Midbrain (tissue), 1 donor: ENCODE results near the gene ZNF182.
"Not testable (repeated sequence)": the region's sequence is repeated elsewhere in the genome, so short reads cannot be mapped to it uniquely, and the experiment has no call there.

Experiments
- DNase-seq: peaks from one replicate; lab custom pipeline; 2025; lab: John Stamatoyannopoulos, UW

Gene ZNF182

DNA sequence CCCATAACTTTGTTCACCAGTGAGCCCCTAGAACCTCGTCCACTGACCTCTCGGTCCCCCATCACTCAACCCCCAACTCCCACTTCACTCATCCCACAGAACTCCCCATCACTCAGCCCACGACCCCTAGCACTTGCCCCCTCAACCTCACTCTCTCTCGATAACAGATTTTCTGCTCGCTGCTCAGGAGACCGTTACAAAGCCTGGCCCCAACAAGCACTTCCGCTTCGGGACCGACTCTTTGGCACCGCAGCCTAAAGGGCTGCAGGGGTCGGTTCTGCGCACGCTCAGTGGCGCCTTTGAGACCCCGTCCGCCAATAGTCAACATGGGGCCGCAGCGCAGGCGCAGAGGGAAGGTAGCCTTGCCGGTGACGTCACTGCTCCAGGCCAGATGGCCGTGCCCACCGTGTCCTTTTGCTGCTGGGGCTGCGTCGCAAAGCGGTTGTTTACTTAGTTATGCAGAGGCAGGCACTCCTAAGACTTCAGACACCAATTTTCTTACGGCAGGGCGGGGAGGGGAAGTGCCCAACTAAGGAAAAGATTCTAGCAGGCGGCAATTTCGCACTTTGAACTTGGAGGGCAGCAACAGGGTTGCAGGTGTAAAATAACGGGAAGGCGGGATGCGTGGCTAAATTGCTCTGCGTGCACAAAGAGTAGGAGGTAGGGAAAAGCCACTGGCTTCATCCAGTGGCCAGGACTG lies at the start of gene ZNF182:
Gene ZNF182 (minus strand): TSS at position 232 of the 700 bp plus-strand sequence. CDS start 1,380 bp downstream, outside the sequence.
- DNase-seq: peak; percentile 80

DNA sequence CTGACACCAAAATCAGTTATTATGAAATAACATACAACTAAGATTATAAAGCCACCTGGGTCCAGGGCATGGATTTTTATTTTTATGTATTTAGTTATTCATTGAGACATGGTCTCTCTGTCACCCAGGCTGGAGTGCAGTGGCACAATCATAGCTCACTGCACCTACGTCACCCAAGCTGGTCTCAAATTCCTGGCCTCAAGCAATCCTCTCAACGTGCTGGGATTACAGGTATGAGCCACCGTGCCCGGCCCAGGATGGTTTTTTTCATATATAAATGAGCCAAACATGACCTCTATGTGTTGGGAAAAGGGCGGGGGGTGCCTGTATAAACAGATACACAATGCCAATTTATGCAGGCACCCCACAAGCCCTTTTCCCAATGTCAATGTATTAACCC lies 43.1 kb upstream of the ZNF182 start:
- no peak for DNase-seq

DNA sequence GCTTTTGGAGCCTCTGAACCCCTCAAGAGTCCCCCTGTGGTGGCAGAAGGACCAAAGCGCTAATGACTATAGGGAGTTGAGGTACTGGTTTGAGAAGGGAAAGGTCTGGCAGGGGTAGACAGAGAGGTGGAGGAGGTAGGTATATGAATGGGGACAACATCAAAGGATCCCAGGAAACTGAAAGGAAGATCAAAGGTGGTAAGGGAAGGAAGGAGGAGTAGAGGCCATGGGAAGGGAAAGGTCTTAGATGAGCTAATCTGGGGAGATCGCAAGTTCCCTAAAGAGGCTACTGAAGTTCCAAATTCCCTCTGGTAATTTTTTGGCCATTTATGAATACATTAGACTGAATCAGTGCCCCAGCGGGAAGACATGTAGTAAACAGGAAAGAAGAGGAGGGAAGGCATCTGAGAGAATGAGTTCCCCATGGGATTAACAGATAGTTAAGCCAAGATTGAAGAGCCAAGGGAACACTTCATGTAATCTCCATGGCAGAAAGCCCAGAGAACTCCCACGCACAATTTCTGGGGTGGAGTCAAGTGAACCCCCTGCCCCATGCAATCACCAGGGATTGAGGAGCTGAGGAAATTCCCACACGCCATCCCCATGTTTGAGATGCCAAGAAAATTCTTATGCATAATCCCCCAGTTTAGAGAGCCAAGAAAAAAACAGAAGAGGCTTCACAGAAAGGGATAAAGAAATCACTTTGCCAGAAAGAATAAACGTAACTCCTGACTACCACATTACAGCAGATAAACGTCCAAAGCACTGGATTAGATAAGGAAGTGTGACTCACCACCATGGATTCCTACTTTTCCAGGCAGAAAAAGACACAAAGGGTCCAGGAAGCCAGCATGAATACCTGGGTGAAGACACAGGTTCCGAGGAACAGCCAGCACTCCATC lies 41.9 kb upstream of the ZNF182 start:
- no peak for DNase-seq

DNA sequence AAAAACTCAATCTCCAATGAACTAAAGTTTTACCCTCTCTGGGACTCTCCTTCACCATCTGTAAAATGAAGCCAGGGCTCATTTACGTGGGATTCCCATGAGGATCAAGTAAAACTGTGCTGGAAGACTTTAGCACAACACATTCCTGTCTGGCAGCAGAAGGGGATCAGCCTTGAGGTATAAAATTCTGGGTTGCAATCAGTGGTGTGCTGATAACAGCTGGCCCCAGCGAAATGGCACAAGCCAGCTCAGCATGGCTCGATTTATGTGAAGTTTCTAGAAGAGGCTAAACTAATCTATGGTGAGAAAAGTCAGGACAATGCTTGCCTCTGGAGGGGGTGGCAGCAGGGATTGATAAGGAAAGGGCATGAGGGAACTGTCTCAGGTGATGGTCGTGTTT lies 39.3 kb upstream of the ZNF182 start:
- no peak for DNase-seq

DNA sequence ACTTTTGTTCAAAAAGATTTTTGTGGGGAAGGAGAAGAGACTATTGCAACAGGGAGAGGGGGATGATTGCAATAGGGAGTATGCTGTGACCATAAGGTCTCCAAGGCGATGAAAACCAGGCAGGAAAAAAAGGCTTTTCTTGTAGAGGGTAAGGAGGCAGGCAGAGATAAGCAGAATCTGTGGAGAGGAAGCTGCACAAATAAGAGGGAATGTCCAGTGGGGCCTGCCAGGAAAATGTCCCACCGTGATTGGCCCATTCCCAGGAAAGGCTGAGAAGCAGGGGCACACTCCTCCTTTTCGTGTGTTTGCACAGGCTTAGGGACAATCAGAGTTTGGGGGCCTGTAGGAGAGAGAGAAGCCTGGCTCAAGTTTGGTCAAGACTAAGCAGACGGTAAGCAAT lies 32.1 kb upstream of the ZNF182 start:
- no peak for DNase-seq

DNA sequence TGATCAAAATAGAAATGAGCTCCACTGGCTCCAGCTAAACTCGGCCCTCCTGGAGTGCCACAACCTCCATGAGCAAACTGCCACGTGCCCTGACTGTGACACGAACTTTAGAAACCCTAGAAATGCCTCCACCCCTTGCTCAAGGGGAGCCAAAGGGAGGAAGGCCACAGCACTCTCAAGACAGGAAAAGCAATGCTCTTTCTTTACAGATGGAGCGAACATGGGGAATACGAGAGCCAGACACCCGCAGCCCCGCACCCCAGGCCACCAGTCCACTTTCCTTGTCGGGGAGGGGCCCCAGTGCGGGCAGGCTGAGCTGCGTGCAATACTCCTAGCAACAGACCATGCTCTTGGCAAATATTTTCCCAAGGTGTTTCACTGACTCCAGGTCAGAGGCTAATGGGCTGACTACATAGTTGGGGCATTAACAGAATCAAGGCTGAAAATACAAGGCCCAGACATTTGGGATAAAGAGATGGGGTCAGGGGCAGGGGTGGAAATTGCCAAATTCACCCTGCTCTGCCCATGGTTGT lies 26.9 kb upstream of the ZNF182 start:
- not testable (repeated sequence) for DNase-seq

DNA sequence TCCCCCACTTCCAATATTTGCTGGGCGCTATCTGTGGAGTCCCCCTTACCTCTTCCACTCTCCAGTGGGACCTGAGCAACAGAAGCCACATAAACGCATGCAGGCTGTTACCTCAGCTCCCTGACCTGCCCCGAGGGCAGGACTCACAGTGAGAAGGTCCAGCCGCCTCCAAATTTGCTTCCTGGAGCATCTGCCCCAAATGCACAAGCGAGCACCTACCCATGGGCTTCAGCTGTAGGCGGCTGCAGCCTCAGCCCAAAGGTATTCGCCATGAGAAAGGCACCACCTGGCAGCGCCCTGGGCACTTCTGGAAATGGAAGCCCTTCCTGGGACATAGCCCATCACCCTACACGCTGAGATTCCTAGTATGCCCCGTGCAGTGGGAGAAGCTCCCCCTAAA lies 26.4 kb upstream of the ZNF182 start:
- DNase-seq: no peak

DNA sequence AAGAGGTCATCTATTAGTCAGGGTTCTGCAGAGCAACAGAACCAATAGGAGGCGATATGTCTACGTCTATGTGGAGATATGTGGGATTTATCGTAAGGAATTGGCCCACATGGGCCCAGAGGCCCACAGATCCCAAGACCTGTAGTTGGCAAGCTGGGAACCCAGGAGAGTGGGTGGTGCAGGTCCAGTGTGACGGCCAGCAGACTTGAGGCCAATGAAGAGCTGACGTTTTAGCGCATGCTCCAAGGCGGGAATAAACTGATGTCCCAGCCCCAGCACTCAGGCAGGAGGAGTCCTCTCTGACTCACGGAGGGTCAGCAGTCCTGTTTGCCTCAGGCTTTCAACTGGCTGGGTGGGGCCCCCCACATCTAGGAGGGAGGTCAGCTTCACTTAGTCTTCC lies 24.3 kb upstream of the ZNF182 start:
- no peak for DNase-seq

DNA sequence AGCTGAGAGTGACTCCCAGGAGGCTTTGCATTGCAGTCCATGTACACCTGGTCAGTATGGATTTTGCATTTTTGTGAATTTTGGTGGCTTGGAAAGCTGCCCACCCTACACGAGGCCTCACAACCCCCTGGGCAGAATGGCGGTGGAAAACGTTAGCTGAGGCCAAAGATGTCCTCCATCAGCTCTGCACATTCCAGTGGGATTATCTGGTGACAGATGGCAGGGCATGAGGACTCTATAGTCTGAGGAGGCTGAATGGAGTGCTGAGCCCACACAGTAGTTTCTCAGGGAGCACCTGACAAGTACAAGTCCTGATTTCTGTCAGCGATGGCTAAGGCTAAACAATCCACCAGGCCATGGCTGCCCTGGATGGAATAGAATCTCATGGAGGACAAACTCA lies 23.8 kb upstream of the ZNF182 start:
- not testable (repeated sequence) for DNase-seq

DNA sequence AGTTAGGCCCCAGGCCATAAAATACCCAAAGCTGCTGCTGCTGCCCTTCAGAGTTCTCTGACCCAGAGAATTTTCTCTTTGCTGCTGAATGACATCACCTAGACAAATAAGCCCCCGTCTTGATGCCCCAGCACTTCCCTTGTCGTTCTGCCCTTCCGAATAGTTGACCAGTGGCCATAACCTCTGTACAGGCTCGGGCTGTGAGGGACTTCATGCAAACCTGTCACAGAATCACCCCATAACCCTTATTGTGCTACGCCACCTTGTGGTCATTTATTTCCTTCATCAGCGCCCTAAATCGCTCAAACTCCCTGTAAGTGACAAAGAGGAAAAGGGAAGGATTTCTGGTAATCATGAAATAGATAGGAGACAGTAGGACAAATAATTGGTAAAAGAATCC lies 21.8 kb upstream of the ZNF182 start:
- DNase-seq: peak; percentile 69

DNA sequence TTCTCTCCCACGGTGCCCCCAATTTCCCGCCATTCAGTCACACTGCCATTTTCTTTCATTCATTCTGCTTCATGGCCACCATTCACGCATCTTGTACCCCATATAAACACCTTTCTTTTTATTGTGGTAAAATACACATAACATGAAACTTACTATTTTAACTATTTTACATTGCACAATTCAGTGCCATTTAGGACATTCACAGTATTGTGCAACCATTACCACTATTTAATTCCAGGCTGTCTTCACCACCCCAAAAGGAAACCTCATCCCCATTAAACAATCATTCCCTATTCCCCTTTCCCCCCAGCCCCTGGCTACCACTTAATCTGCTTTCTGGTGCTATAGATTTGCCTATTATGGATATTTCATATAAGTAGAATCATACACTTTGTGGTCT lies 18.9 kb upstream of the ZNF182 start:
- DNase-seq: no peak

DNA sequence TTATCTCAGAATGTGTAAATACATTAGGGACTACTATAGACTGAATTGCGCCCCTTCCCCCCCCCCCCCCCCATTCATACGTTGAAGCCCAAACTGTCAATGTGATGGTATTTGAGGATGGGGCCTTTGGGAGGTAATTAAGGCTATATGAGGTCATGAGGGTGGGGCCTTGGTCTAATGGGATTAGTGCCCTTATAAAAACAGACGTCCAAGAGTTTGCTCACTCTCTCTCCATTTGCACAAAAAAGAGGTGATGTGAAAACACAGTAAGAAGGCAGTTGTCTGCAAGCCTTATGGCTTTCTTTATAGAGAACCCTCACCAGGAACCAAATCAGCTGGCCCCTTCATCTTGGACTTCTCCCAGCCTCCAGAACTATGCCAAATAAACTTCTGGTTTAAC lies 18.3 kb upstream of the ZNF182 start:
- no peak for DNase-seq

DNA sequence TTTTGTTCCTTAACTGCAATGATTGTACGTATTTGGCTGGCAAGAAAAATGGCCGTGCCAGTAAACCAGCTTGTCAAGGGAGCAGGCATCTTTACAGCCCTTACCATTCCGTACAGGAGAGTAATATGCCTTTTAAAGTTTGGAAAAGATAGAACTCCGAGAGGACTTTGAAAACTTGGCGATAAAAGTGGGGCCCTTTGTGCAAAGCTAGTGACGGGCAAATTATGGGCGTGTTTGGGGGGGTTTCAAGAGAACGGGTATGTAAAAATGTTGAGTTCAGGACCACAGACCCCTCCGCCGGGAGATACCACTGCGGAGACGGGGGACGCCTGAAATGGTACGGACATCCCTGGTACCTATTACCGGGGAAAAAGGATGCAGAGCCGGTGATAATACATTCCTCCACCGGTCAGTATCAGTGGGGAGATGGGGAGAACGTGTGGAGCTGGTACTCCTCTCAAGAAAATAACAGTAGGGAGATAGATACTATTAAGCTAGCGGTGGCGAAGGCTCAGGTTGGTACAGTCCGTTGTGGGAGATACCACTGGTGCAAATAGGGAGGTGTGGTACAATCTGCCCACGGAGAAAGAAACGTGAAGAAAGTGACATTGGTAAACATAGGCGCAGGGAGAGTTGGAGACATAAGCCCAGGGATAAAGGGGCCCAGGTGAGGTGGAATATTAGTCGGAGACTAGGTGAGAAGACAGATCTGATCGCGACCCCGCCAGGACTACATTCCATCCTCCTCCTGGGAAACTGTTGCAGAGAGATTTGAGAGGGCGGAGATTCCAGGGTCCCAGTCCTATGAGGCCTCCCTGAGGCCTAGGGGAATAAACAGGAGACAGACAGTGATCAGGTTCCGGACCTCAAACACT lies 17.5 kb upstream of the ZNF182 start:
- peak; percentile 83 for DNase-seq

DNA sequence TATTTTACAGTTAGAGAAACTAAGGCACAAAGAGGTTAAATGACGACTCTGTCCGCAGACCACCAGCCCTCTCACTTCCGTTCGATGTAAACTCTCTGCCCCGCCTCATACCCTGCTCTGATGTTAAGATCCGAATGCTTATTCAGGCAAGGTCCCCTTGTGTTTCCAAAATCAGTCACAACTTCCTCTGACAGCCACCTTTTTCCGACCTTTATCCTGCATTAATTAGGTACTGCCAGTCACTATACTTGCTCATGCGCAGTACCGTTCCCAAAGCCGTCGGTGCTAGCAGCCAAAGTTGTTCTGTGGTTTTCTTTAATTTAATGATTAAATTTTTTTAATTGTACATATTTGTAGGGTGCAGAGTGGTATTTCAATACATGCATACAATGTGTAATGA lies 16.7 kb upstream of the ZNF182 start:
- DNase-seq: not testable (repeated sequence)

DNA sequence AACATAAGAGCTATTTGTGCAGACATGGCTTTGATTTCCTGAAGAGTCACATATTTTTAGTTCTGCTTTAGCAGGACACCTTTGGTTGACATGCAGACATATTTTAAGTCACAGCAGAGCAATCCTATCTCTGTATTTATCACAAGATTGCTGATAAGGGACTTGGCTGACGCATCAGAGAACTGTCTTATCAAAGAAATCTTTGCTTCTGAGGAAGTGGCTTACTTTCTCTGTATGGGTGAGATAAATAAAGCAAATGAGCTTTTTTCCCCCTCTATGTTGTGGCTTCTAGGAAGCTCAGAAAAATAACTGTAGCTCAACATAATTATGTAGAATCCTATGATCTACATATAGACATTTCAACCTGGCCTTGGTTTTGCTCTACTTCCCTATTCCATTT lies 16.1 kb upstream of the ZNF182 start:
- DNase-seq: not testable (repeated sequence)

DNA sequence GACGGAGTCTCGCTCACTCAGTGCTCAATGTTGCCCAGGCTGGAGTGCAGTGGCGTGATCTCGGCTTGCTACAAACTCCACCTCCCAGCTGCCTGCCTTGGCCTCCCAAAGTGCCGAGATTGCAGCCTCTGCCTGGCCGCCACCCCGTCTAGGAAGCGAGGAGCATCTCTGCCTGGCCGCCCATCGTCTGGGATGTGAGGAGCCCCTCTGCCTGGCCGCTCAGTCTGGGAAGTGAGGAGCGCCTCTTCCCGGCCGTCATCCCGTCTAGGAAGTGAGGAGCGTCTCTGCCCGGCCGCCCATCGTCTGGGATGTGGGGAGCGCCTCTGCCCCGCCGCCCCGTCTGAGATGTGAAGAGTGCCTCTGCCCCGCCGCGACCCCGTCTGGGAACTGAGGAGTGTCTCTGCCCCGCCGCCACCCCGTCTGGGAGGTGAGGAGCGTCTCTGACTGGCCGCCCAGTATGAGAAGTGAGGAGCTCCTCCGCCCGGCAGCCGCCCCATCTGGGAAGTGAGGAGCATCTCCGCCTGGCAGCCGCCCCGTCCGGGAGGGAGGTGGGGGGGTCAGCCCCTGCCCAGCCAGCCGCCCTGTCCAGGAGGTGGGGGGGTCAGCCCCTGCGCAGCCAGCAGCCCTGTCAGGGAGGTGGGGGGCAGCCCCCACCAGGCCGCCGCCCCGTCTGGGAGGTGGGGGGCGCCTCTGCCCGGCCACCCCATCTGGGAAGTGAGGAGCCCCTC lies 13.0 kb upstream of the ZNF182 start:
- not testable (repeated sequence) for DNase-seq

DNA sequence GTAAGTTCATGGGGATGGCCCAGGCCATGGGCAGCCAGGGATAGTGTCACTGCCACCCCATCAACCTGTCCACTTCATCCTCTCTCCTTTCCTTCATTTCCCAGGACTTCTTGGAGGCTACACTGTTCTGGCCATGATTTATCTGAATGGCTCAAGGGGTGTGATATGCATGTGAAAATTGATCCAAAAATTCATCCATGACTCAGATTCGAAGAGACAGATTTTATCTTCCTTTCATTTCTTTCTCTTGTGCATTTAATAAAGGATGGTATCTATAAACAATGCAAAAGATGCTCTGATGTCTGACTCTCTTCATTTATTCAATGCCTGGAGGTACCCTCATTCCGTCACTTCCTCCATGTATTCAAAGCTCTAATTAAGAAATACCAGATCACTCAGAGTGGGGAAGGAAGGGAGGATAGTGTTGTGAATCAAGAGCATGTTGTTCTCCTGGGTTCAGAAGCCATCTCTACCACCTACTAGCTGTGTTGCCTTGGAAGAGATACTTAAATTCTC lies 5.7 kb upstream of the ZNF182 start:
- DNase-seq: not testable (repeated sequence)

DNA sequence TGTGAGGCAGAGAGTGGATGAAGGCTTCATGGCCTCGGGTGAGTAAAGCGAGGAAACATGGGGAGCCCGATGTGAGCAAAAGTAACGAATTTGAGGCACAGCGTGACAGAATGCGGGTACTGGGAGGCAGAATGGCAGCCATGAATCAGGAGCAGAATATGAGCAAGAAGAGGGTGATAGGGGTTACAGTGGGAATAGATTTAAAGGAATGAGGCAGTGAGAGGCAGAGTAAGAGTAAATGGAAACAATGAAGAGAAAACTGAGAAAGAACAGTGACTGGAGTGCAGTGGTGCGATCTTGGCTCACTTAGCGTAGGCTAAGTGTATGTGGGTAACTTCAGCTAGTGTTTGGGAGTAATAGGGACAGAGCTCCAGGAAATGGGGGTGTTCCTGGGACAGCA lies 2.9 kb upstream of the ZNF182 start, which contains the start of gene SPACA5:
Gene SPACA5 (plus strand): TSS at position 301 of the 400 bp plus-strand sequence. CDS start 815 bp downstream, outside the sequence.
- not testable (repeated sequence) for DNase-seq

DNA sequence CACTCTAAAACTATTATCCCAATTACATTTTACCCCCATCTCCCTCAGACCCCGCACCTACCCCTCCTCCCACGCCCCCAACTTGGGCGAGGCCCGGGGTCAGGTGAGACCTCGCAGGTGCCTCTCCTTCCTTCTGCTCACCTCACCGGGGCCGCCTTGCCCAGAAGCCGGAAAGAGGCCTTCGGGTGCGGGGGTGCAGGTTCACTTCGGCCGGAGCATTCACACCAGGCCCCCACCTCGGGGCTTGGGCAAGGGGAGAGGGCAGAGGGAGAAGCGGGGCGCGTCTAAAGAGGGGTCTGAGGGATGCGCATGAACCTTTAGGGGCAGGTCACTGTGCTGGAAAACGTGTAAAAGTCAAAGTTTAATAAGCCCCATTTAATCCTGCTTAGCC lies 427 bp downstream of the ZNF182 start:
- no peak for DNase-seq

DNA sequence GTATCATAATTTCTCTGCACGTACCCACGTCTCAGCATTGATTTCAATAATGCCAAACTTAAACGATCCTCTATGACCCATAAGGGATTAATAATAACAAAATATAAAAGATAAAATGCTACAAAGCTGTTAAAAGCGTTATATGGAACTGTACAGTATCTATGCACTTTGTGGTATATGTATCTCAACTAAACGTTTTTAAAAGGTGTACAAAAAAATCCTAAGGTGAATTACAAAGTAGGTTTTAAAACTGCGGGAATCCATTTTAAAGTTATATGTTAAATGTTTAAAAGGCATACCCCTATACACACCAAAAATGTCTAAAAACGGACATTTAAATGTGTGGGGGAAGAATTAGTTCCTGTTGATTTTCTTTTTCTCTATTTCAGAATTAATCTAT lies 860 bp downstream of the ZNF182 start:
- no peak for DNase-seq

DNA sequence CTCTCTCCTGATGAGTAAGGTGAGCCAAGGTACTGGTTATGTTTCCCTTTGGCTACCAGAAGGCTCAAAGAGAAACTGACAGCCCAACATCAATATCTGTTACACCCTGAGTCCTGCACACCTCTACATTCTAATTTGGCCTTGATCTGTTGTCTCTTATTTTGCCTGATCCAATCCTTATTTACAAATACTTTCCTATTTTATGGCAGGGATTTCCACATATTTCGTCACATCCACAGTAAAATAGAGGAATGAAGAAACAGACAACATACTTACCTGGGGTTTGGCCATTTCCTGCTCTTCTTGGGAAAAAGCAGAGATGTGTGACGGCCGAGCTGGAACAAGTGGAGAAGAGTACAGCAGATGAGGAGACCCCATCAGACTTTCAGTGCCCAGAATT lies 1.5 kb downstream of the ZNF182 start:
- DNase-seq: no peak
